Measurements from ENCODE around the gene KCNIP3.

DNA sequence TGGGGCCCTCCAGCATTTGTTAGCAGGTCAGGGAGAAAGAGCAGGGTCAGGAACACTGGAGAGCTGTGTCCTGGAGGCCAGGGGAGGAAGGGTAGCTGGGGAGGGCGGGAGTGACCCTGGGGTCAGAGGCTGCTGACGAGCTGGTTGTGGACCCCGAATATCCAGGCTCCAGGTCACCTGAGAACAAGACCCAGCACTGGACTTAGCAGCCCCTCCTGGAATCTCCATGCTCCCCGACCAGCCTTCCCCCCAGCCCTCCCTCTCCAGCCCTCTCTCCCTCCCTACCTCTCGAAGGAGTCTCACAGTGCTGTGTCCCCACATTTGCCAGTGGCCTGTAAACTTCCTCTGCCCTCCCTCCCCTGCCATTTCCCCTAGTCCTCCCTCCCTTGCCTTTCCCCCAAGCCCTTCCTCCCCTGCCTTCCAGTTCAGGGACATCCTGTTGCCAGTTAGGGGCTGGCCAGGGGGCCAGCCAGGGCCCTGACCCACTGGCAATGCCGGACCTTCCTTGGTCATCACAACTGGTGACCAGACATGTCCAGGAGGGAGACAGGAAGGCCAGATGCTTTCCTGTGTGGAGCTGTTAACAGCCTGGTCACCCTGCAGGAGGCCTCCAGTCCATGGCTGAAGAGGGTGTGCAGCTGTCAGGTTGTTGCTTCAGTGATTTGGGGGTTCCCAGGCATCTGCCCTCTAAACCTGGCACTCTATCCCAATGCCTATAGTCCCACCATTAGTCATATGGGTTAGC, 55.3 kb downstream of the KCNIP3 start:
- TF ChIP-seq, protein P1, sequence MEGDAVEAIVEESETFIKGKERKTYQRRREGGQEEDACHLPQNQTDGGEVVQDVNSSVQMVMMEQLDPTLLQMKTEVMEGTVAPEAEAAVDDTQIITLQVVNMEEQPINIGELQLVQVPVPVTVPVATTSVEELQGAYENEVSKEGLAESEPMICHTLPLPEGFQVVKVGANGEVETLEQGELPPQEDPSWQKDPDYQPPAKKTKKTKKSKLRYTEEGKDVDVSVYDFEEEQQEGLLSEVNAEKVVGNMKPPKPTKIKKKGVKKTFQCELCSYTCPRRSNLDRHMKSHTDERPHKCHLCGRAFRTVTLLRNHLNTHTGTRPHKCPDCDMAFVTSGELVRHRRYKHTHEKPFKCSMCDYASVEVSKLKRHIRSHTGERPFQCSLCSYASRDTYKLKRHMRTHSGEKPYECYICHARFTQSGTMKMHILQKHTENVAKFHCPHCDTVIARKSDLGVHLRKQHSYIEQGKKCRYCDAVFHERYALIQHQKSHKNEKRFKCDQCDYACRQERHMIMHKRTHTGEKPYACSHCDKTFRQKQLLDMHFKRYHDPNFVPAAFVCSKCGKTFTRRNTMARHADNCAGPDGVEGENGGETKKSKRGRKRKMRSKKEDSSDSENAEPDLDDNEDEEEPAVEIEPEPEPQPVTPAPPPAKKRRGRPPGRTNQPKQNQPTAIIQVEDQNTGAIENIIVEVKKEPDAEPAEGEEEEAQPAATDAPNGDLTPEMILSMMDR (IDR thresholded peaks at IDR 0.05; ENCODE audit: borderline replicate concordance, extremely low read depth, low read length, poor library complexity, severe bottlenecking): no peak
- no peak for TF ChIP-seq EZH2 (IDR thresholded peaks at IDR 0.05; ENCODE audit: borderline replicate concordance, low read depth, low read length, severe bottlenecking)
